Kidney epithelial cell (primary cell): ENCODE results near the gene NRARP. TPM values are rescaled to one million over a fixed set of nuclear protein-coding genes. Genes with fewer than 3 reads are reported as not detected.

Source experiments
- DNase-seq: peaks from one replicate; pipeline ENCODE4 v3.0.0-alpha.2; 2010; ENCODE audit warnings: low read depth
- H3K27me3 ChIP-seq: 2 replicates; pipeline ENCODE4 v1.6.0; 2011; ENCODE audit warnings: low read length; ENCODE audit not compliant: control insufficient read depth, insufficient read depth
- H3K36me3 ChIP-seq: 2 replicates; pipeline ENCODE4 v1.5.1; 2011; ENCODE audit warnings: low read length; ENCODE audit not compliant: control insufficient read depth, insufficient read depth
- H3K4me3 ChIP-seq: 2 replicates; pipeline ENCODE4 v1.5.1; 2011; ENCODE audit warnings: low read depth, mild to moderate bottlenecking, control low read depth, low read length
- total RNA-seq: library from RNA; depleted of rRNA; stranded (reverse); fragments of >200 nt; gene quantifications from 2 replicates; pipeline ENCODE4 v1.2.3, GENCODE V29; 2015
- TF ChIP-seq, protein P1 (sequence below): IDR thresholded peaks from 2 replicates; pipeline ENCODE4 v1.5.1; 2011; ENCODE audit warnings: mild to moderate bottlenecking, moderate library complexity, low read length, control low read depth, inconsistent platforms; ENCODE audit not compliant: insufficient read depth, poor library complexity, severe bottlenecking

Gene NRARP, protein sequence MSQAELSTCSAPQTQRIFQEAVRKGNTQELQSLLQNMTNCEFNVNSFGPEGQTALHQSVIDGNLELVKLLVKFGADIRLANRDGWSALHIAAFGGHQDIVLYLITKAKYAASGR
- total RNA-seq = 8.4 and 11.4 TPM in 2 replicates

DNA sequence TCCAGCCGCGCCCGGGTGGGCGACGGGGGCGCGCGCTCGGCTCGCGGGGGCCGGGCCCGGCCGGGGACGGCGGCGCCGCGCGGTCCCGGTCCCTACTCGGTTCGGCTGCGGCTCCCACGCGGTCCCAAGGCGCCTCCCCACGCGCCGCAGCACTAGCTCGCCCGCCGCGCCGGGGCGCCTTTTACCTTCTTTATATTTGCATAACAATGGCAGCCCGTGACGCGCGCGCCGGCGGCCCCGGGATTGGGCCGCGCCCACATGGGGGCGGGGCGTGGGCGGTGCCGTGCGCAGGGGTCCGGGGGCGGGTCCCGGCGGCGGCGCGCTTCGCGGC lies at the start of gene NRARP:
Gene NRARP (minus strand): TSS at position 154 of the 331 bp plus-strand sequence. CDS start 343 bp downstream, outside the sequence.
- peaks cover 35% of the 10 kb centered on the region for H3K27me3 ChIP-seq
- H3K4me3 ChIP-seq = peak within 1 kb of the TSS; percentile 33
- no peak for DNase-seq
- no peaks in the 10 kb centered on the region for H3K36me3 ChIP-seq
- TF ChIP-seq, protein P1, sequence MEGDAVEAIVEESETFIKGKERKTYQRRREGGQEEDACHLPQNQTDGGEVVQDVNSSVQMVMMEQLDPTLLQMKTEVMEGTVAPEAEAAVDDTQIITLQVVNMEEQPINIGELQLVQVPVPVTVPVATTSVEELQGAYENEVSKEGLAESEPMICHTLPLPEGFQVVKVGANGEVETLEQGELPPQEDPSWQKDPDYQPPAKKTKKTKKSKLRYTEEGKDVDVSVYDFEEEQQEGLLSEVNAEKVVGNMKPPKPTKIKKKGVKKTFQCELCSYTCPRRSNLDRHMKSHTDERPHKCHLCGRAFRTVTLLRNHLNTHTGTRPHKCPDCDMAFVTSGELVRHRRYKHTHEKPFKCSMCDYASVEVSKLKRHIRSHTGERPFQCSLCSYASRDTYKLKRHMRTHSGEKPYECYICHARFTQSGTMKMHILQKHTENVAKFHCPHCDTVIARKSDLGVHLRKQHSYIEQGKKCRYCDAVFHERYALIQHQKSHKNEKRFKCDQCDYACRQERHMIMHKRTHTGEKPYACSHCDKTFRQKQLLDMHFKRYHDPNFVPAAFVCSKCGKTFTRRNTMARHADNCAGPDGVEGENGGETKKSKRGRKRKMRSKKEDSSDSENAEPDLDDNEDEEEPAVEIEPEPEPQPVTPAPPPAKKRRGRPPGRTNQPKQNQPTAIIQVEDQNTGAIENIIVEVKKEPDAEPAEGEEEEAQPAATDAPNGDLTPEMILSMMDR = no peak

DNA sequence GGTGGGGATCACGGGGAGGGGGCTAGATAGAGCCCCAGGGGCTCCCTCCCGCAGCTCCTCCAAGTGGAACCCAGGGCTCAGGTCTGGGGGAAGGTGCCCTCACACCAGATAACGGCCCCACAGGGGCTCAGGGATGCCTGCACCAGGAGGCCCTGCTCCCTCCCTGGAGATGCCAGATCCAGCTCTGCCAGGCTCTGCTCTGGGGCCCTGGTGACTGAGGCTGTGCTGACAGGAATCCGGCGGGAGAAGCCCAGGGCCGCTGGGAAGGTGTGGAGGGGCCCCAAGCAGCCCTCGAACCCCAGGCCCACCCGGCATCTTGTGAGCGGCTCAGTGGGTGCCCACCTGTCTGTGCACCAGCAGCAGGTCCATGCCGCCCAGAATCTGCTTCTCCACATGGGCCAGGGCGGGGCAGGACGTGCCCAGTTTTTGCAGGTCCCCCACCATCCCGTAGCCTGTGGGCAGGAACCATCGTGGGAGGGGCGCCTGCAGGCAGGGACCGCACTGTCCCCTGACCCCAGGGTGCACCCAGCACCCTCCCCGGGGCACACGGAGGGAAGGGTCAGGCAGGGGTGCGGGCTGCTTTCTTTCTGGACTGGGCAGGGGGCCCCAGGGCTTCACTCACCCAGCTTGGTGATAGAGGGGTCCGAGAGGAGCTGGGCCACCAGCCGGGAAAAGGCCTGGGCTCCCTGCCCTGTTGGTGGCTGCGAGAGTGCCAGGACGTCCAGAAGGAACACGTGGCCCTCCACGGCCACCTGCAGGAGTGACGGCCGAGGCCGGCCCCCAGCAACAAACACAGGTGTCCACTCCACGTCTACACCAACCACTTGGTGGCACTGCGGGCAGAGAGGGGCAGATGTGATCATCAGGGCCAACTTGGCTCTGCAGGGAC lies 48.9 kb upstream of the NRARP start:
- Histone ChIP-seq H3K36me3 (no peaks in the 10 kb centered on the region), H3K27me3 (no peaks in the 10 kb centered on the region), H3K4me3 (no peak overlapping the region)
- TF ChIP-seq, protein P1 = no peak
- DNase-seq = no peak

DNA sequence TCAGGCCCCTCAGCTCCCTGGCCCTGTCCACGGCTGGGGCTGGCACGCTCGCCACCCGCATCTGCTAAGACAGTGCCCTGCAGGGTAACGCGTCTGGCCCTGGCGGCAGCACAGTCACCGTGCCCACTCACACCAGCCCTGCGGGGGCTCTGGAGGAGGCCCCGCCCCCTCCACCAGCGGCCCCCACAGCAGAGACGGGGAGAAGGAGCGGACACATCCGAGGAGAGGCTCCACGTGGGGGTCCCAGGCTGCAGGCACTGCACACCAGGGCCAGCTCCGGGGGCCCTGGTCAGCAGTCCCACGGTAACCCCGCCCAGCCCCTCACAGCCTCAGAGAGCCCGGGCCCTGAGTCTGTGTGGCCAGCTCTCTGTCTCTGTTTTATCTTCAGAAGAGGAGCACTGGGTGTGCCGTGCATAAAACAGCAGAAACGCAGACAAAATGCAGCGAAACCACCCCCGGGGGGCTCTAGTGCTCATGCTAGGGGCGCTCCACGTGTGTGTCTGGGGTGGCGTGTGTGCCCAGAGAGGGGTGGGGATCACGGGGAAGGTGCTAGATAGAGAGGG lies 47.5 kb upstream of the NRARP start:
- TF ChIP-seq, protein P1 = no peak
- no peaks in the 10 kb centered on the region for H3K27me3 ChIP-seq
- no peaks in the 10 kb centered on the region for H3K36me3 ChIP-seq
- DNase-seq = no peak
- no peak overlapping the region for H3K4me3 ChIP-seq

DNA sequence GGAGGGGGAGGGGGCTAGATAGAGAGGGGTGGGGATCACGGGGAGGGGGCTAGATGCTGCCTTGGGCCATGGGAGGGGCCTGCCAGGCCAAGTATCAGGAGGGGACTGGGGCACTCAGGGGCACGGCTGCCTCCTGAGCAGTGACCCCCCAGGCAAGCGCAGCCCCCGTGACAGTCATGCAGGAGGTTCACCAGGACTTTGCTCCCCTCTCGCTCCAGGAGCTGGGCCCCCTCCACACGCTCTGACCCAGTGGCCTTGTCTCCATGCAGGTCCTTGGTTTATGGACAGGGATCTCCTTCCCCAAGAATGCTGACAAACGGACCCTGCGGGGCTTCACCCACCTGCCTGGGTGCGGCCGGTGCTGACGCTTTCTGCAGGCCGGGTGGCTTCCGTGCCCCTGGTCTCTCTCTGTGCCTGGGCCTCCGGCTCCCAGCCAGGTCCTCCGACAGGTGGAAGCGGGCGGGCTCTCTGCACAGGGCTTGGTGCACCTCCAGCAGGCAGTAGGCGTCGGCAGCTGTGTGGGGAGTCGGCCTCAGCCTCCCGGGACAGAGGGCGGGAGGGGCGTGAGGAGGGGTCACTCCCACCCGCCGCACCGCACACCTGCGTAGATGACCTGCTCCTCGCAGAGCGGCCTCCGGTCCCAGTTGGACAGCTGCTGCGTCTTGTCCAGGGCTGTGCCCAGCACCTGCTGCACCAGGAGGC lies 46.8 kb upstream of the NRARP start:
- TF ChIP-seq, protein P1 = no peak
- DNase-seq = no peak
- no peaks in the 10 kb centered on the region for H3K36me3 ChIP-seq
- H3K4me3 ChIP-seq = no peak overlapping the region
- H3K27me3 ChIP-seq = no peaks in the 10 kb centered on the region

DNA sequence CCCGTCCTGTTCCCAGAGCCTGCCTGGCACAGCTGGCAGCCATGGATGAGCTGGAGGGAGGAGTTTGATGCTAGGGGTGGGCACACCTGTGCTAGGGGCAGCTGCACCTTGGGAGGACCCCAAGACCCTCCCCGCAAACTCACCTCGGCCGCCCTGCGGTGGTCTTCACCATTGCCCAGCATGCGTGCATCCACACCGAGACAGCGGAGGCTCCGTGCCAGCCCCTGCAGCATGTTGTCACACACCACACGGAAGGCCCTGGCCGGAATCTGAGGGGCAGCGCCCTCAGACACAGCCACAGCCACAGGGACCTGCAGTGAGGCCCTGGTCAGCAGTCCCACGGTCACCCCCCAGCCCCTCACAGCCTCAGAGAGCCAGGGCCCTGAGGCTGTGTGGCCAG lies 45.9 kb upstream of the NRARP start:
- no peaks in the 10 kb centered on the region for H3K36me3 ChIP-seq
- H3K27me3 ChIP-seq = no peaks in the 10 kb centered on the region
- TF ChIP-seq, protein P1 = no peak
- H3K4me3 ChIP-seq = no peak overlapping the region
- DNase-seq = no peak
